Measurements from ENCODE around the gene AMT.

Gene AMT

DNA sequence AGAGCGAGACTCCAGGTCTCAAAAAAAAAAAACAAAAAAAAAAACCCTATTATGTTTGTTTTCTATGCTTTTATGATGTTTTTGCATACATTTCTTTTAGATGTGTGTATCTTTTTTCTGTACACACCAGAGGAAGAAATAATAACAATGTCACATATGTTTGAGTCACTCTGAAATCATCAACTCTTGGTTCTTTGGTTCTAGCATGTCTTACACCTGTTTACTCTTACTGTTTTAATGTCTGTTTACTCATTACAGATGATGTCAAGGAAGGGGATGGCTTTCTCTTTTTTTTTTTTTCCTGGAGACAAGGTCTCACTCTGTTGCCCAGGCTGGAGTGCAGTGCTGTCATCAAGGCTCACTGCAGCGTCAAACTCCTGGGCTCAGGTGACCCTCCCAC is 34.6 kb downstream of the AMT start:
- DNase-seq: no peak

DNA sequence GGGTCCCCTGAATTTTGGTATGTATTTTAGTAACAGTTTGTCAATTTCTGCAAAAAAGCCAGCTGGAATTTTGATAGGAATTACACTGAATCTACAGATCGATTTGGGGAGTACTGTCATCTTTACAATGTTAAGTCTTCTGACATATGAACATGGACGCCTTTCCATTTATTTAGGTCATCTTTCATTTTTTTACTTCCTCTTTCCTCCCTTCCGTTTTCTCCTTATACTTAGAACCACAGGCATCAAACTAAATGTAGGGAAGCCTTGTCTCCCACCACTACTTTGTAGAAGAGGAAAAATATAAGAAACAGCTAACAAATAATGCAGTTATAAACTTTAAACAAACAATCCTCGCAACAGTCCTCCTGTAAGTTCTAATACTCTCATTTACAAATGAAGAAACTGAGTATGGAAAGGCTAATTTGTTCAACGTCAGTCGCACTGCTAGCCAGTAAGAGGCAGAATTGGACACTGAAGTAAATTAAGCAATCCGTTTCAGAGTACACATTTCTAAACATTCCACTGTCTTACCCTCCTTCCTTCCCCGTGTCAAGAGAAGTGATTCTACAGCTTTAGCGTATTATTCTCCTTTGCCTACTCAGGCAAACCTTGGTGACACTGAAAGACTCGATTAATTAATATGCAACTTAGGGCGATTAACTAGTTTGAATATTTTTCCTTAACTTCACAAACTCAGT is 36.1 kb downstream of the AMT start:
- DNase-seq: peak in 1 of 2 donors; percentile 41

DNA sequence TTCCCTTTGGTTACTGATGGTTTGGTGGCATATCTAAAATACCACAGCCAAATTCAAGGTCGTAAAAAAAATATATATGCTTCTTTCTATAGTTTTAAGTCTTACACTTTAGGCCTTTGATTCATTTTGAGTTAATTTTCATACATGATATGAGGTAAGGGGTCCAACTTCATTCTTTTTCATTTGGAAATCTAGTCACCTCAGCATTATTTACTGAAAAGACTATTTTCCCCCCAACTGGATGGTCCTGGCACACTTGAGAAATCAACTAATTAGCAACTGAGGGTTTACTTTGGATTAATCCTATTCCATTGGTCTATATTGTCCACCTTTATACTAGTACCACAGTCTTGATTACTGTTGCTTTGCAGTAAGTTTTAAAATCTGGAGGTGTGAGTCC is 36.7 kb downstream of the AMT start:
- DNase-seq: no peak

DNA sequence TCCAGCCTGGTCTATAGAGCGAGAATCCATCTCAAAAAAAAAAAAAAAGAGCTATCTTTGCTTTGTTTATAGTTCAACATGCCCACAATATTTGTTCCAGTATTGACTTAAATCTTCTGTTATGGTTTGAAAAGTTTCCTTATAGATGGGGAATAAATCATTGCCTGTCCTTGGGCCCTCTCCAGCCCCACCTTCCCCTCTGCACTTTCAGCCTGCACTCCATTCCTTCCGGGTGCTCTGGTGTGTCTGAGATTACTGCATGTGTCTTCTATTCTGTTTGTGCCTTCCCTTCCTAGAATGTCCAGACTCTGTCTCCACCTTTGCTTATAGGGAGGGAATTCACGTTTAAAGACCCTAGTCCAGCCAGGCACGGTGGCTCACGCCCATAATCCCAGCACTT is 38.9 kb downstream of the AMT start:
- no peak for DNase-seq

DNA sequence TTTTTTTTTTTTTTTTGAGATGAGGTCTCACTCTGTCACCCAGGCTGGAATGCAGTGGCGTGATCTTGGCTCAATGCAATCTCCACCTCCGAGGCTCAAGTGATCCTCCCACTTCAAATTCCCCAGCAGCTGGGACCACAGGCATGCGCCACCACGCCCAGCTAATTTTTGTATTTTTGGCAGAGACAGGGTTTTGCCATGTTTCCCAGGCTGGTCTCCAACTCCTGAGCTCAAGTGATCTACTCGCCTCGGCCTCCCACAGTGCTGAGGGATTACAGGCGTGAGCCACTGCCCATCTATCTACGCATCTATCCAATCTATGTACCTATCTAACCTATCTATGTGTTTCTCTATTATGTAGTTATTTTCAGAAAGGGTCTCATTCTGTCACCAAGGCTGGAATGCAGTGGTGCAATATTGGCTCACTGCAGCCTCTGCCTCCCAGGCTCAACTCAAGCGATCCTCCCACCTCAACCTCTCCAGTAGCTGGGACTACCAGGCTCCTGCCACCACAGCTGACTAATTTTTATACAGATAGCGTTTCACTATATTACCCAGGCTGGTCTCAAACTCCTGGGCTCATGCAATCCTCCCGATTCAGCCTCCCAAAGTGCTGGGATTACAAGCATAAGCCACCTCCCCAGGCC is 43.9 kb downstream of the AMT start:
- DNase-seq: no peak

DNA sequence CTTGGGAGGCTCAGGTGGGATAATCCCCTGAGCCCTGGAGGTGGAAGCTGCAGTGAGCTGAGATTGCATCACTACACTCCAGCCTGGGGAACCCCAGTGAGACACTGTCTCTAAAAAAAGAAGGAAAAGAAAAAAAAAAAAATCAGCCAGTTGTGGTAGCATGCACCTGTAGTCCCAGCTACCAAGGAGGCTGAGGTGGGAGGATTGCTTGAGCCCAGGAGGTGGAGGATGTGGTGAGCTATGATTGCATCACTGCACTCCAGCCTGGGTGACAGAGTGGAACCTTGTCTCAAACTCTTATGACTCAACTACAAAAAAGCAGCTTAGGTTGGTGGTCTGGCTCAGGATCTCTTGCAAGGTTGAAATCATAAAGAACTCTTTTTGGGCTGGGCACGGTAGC is 44.8 kb downstream of the AMT start:
- DNase-seq: peak in 1 of 2 donors; percentile 49

DNA sequence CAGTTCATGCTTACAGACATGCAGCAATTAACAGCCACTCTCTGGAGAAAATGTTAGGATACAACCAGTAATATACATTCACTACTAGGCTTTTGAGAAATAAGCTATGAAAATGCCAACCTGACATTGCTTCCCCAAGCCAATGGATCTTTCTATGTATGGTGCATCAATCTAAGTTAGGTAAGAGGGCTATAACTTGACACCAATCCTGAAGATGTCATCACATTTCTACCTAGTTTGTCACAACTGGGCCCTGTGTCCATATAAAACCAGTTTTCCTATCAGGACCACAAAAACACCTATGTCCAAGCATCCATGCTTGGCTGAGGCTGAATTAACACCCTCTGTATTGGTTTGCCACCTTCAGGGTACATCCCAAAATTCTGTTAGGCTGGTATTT is 50.3 kb downstream of the AMT start:
- DNase-seq: no peak

DNA sequence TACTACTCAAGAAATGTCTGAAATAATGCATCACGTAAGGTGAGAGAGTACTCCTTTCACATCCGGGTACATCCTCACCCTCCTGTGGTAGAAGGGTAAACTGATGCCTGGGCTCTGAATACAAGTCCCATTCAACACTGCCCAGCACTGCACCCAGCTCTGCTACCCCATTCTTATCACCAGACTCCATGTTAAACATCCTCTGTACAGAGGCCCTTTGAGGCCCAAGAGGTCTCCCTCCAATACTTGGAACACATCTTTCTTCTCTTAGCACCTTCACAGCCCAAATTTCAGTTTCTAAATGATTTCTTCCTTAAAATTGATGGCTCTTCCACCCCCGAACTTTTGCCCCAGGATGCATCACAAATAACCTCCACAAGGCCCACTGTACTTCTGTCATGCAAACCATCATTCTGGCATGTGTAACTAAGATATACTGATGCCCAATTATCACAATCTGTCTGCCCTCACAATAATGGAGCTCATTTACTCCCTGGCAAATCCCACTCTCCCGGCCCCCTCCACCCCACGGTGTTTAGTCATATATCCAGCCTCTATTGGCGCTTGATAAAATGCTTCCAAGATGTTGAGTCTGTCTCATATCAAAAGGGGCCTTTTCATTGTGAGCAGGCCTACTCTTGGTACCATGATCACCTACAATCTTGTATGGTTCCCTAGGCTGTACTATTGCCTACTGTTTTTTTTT is 51.5 kb downstream of the AMT start:
- DNase-seq: no peak

Data from bone marrow (tissue), 2 donors.